Raji (cell line): ENCODE measurements around the gene GPC6.

Source experiments
- POLR2A ChIP-seq: IDR thresholded peaks from 2 replicates; pipeline ENCODE4 v1.6.1; 2011; ENCODE audit warnings: low read depth, low read length, control low read depth; ENCODE audit not compliant: insufficient read depth

The GPC6 gene

GRCh38 chr13:93628136-93628797 is 401.7 kb downstream of the GPC6 start:
- TF ChIP-seq POLR2A = no peak

GRCh38 chr13:93635616-93636032 is 409.0 kb downstream of the GPC6 start:
- TF ChIP-seq POLR2A = no peak

GRCh38 chr13:93637852-93638251 is 411.2 kb downstream of the GPC6 start:
- no peak for TF ChIP-seq POLR2A

GRCh38 chr13:93640452-93640851 is 413.8 kb downstream of the GPC6 start:
- TF ChIP-seq POLR2A = no peak

GRCh38 chr13:93646245-93646644 is 419.6 kb downstream of the GPC6 start:
- no peak for TF ChIP-seq POLR2A

- TF ChIP-seq POLR2A = no peak
These were observed 422.9 kb downstream of the GPC6 start for GRCh38 chr13:93649496-93649895.

- no peak for TF ChIP-seq POLR2A
These were observed 427.2 kb downstream of the GPC6 start for GRCh38 chr13:93653776-93654175.

- no peak for TF ChIP-seq POLR2A
These were observed 428.5 kb downstream of the GPC6 start for GRCh38 chr13:93655154-93655553.

GRCh38 chr13:93660391-93661063 is 433.9 kb downstream of the GPC6 start:
- TF ChIP-seq POLR2A = no peak

GRCh38 chr13:93670866-93671265 is 444.3 kb downstream of the GPC6 start:
- no peak for TF ChIP-seq POLR2A

- TF ChIP-seq POLR2A = no peak
These were observed 446.4 kb downstream of the GPC6 start for GRCh38 chr13:93672996-93673395.

- TF ChIP-seq POLR2A = no peak
These were observed 447.3 kb downstream of the GPC6 start for GRCh38 chr13:93673885-93674284.

- no peak for TF ChIP-seq POLR2A
These were observed 447.7 kb downstream of the GPC6 start for GRCh38 chr13:93674337-93674755.

GRCh38 chr13:93680329-93680728 is 453.7 kb downstream of the GPC6 start:
- no peak for TF ChIP-seq POLR2A

- TF ChIP-seq POLR2A = no peak
These were observed 459.3 kb downstream of the GPC6 start for GRCh38 chr13:93685900-93686299.

GRCh38 chr13:93686399-93686798 is 459.8 kb downstream of the GPC6 start:
- no peak for TF ChIP-seq POLR2A

- no peak for TF ChIP-seq POLR2A
These were observed 460.7 kb downstream of the GPC6 start for GRCh38 chr13:93687261-93687660.

GRCh38 chr13:93689333-93689732 is 462.7 kb downstream of the GPC6 start:
- TF ChIP-seq POLR2A = no peak

GRCh38 chr13:93690139-93690538 is 463.5 kb downstream of the GPC6 start:
- no peak for TF ChIP-seq POLR2A
